CD4-positive, alpha-beta T cell treated with Interleukin-1 beta for 1 hour (primary cell): ENCODE results near the gene PRSS27.
"Not testable (repeated sequence)": the region's sequence is repeated elsewhere in the genome, so short reads cannot be mapped to it uniquely, and the experiment has no call there.

Experiments used
- DNase-seq, 2 donors: peaks; one replicate each; pipeline ENCODE4 v3.0.0-alpha.2; 2020 to 2022

Gene PRSS27

DNA sequence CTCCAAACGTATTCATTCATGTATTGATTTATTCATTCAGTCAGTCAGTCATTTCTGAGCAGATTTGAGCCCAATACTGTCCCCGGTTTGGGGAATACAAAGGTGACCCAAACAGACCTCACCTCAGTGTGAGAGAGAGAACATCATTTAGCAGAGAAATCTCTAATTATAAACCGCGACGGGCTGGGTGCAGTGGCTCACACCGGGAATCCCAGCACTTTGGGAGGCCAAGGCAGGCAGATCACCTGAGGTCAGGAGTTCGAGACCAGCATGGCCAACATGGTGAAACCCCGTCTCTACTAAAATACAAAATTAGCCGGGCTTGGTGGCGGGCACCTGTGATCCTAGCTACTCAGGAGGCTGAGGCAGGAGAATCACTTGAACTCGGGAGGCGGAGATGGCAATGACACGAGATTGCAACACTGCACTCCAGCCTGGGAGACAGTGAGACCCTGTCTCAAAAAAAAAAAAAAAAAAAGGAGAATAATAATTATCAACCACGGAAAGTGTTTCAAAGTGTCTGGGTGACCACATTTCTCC is 1.7 kb upstream of the PRSS27 start:
- DNase-seq = not testable (repeated sequence)

DNA sequence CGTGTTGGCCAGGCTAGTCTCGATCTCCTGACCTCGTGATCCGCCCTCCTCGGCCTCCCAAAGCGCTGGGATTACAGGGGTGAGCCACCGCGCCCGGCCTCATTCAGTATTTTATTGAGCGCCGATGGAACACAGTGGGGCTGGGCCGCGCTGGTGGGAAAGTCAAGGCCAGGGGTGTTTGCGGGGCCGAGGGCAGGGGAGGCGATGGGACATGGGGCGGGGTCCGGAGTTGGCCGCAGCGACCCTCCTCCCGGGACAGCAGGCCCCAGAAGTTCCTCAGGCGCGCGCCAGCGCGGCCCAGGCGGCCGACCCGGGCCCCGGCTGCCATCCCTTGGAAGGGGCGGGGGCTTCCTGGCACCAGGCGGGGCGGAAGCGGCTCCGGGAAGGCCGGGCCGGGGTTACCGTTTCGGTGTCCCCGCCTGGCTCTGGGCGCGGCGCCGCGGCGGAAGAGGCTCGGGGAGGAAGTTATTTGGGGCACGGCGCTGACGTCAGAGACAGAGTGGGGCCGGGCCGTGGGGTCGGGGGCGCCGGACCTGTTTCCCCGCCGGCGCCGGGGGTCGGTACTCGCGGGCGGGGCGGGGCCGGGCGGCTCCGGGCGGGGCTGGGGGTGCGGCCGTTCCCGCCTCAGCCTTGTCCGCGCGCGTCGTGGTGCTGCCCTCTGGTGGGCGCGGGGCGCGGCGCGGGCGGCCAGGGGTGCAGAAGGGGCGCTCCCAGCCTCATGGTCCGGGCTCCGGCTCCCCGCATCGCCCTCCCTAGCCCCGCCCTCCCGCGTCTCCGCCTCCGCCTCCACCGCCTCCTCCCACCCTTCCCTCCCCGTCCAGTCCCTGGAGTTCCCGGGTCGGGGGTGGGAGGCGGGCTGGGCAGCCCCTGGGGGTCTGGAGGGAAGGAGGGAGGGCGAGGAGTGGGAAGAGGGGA is 952 bp upstream of the PRSS27 start:
- DNase-seq = peak; percentile 90

DNA sequence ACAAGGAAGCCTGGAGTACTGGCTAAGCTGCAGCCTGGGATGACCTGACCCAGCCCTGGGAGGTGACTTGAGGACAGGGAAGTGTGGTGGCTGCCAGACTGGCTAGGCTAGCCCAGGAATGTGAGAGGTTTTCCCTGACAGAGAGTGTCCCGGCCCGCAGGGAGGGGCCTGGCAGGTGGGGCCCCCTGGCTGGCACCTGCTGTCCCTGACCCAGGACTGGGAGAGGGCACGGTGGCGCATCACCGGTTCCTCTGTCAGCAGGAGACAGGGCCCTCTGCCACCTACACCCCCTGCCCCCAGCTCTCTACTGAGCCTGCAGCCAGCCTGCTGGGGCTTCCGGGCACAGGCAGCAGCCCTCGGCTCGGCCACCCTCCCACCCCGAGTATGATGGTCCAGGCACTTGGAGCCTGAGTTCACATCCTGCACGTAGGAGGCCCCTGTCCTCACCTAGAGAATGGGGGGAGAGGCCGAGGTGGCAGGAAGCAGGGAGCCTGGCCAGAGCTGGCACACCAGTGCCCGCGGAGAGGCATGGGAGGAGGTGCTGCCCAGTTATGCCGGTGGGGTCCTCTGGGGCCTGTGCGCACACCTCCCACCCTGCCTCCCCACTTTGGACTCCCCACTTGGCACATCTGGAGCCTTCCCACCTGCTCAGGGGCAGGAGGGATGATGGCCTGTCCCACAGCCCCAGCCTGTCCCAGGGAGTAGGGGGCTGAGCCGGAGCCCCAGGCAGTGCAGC is 528 bp downstream of the PRSS27 start:
- no peak for DNase-seq

DNA sequence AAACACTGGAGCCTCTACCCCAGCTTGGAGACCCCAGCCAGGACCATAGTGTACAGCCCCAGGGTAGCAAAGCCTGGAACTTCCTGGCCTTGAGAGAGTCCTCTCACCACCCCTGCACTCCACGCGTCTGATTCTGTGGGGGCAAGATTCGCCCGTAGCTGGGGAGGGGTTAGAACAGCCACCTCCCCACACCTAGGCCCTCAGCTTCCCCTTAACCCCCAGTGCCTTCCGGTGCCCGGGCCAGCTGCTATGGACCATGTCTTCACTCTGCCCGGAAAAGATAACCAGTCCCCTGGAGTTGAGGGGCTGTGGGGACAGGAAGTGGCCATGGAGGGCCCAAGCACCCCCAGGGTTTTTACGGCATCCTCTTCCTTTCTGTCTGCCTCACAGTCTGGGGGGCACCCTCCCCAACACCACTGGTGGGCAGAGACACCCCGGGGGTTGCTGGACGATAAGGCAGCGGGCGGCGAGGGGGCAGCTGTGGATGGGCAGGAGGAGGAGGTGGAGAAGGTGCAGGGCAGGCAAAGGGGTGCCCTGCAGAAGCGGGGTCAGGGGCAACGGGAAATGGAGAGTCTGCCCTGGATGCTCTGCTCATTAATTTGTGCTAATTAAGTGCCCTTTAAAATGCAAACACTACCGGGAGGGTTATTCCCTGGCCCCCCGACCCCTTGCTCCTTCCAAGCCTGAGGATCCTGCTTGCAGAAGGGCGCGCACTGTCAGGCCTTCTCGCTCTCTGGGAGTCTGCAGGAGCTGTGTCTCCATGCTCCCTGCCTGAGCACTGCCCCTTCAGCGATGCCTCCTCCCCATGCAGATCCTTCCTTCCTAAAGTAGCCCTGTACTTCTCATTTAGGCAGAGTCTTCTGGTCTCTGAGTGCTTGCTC is 2.4 kb downstream of the PRSS27 start:
- no peak for DNase-seq

DNA sequence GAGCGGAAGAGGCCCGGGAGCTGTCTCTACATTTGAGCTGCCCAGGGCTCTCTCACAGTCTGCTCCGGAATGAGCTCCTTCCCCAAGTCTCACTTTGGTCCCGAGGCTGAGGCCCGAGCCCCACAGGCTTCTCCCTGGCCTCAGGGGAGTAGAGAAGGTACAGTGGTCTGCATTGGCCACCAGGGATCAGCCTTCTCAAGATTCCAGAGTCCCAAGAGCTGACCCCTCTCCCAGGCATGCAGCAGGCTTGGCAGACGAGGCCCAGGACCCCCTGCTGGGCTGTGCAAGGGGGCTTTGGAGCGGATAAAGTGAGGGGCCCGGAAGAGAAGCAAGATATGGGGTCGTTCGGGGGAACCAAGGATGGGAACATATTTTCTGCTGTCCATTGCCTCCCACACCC is 3.1 kb downstream of the PRSS27 start:
- DNase-seq = no peak

DNA sequence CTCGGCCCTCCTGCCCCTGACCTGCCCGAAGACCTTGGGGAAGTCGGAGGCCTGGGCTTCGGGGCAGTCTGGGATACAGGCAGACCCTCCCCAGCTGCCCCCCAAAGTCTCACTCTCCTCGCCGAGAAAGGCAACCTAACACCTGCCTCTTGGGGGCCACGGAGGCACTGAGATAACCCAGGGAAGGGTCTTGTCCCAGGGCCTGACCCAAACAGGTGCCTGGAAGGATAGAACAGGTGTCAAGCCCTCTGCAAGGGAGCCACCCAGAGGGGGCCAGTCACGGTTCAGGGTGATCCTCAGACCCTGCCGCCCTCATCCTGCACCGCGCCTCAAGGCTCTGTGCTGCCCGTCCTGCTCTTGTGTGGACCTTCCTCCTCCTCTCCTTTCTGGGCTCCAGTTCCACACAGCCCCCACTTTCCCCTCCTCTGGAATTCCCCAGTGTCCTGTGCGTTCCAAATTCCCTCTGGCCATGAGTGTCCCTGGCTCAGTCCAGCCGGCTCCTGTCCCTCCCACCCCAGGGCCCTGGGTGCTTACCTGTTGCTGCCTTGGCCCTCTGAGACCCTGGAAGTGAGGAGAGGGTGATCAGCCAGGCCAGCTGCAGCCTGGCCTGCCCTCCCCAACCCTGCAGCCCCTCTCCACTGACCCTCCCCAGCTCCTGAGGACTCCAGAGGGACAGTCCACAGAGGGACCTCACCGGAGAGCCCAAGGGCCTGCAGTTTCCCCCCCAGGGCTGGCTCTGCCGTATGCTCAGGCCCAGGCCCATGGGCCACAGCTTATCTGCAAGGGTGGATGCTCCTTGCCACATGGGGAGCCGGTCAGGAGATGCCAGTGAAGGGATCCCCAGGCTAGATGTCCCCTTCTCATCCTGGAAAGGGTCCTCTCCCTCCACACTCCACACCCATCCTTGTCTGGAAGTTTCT is 3.8 kb downstream of the PRSS27 start:
- DNase-seq = no peak

DNA sequence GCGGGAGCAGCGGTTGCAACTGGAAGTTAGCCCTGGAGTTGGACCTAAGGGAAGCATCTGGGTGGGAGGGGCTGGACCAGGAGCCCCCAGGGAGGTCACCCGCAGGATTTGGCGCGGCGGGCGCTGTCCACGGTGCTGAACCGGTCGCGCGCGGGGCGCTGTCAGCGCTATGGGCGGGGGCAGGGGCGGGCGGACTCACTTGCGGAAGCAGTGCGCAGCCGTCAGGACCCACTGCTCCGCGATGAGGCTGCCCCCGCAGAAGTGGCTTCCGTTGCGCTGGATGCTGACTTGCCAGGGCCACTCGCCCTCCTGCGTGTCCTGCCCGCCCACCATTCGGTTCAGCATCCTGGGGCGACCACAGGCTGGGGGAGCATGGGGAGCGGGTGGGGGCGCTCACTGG is 4.5 kb downstream of the PRSS27 start:
- DNase-seq = peak; percentile 80 to 84

DNA sequence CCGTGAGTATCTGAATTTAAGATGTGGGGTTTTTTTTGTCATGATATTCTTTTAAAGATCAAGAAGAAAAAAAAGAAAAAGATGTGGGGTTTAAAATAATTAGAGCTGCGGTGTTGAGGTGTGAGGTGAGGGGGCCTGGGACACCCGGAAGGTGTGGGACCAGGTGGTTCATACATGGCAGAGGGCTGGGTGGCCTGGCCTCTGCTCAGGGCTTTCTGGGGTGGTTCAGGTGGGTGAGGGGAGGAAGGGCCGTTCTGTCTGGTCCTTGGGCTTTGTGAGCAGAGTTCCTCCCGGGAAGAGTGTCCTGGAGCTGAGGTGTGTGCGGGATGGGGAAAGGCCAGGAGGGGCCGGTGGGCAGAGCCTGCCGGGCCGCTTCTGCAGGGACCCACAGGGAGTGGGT is 5.0 kb downstream of the PRSS27 start:
- DNase-seq = no peak

DNA sequence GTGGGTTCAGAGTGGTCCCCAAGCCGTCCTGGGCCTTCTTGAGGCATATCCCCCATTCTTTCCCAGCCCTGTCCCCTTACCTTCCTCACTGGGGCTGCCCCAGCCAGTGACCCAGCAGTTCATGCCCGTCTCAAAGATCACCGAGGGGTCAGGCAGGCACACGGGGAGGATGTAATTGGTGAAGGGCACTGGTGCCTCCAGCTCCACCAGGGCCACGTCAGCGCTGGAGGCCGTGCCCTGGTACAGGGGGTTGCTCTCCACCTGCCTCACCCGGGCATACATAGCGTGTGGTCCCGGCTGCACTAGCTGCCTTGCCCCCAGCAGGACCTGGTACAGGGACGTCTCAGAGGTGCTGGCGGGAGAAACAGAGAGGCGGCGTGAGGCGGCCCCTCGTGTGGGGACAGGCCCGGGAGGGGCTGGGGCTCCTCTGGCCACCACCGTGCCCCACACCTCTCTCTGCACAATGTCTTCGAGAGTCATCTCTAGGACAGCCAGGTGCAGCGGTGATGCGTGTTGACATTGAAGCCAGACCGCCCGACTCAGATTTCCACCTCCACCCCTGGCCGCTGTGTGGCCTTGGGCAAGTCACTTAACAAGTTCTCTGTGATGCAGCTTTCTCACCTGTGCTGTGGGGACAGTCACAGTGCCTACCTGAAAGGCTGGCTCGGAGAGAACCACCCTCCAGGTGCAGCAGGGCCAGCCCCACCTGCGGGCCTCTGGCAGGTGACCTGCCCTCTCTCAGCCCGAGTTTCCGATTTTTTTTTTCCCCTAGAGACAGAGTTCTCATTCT is 5.8 kb downstream of the PRSS27 start:
- no peak for DNase-seq

DNA sequence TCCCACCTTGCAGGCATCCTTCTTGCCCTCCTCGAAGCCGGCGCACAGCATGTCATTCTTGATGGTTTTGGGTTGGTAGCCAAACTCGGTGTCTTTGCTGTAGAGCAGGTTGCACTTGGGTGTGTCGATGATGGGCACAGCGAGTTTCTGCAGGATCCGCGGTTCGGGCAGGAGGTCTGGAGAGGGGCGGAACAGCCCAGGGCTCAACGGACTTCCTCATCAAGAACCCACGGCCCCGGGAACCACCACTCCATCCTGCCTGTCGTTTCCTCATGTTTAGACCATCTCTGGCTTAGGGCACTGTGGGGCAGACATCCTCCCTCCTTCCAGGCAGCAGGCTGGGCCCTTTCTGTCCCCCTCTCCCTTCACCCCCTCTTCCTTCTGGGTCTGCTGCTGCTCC is 6.5 kb downstream of the PRSS27 start:
- no peak for DNase-seq

DNA sequence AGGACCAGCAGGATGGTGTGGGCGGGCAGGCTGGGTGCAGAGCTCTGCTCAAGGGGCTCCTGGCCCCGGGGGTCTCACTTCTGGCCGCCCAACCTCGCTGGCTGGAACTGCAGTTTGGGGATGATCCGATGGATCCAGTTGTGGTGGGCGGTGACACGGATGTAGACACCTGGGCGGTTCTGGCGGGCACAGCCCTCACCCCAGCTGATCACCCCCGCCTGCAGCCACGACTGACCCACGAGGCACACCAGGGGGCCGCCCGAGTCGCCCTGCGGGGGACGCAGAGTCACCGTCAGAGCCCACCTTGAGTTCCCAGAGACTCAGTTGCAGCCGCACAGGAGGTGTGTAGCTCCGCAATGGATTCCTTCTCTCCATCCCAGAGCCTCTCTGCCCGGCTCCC is 7.5 kb downstream of the PRSS27 start:
- DNase-seq = no peak

DNA sequence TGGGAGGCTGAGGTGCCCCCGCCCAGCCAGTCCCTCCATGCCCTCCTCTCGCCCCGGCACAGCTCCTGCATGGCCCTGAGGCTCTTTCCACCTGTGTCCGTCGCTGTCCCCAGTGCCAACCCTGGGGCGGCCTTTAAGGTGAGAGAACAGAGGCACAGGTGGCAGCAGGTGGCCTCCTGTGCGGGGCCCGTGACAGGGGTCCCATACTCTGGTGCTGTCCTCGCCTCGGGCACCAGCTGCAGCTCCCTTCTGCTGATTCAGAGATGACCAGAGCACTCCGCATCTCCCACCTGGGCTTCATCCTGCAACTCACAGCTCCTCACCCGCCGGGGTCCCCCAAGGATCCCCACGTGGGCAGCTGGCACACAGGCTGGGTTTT is 8.0 kb downstream of the PRSS27 start:
- DNase-seq = no peak

DNA sequence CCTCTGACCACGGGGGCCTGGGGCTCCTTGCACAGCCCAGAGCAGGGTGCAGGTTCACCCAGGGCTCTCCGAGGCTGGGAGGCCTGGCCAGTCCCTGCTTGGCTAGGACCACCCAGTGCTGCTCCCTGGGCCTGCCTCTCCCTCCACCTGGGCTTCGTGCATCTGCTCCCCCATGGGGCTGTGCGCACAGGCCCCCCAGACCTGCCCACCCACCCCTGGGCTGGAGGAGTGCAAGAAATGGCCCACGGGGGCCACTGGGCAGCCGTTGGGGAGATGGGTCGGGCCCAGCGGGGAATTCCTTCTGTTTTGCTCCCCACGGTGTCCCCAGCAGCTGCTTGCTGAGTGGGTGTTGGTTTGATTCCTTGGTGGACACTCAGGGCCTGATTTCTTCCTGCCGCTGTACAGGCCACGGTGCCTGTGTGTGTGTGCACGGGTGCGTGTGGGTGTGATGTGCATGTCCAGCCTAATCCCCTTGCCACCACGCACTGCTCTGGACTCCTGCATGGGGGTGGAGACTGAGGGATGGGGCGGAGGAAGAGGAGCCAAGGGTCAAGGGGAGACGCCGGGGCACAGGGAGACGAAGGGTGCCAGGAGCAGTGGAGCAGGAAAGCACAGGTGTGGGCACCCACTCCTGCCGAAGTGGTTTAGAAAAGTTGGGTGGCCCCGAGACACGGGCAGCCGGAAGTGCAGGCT is 8.5 kb downstream of the PRSS27 start:
- DNase-seq = no peak

DNA sequence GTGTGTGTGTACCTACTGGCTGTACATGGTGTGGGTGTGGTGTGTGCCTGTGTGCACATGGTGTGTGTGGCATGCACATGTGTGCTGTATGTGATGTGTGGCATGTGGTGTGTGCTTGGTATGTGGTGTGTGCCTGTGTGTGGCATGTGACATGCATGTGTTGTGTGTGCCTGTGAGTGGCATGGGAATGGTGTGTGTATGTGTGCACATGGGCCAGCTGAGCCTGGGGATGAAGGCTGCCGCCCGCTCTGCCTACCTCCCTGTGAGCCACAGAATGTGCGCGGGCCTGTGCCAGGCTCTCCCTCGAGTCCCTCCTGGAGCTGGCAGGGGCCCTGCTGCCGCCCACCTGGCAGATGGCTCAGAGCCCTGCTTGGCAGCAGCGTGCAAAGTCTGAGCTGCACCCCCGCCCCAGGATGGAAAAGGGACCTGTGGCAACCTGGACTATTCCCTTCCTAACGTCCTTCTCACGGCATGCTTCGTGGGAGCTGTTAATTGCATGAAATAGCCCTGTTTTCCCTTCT is 9.3 kb downstream of the PRSS27 start:
- DNase-seq = no peak

DNA sequence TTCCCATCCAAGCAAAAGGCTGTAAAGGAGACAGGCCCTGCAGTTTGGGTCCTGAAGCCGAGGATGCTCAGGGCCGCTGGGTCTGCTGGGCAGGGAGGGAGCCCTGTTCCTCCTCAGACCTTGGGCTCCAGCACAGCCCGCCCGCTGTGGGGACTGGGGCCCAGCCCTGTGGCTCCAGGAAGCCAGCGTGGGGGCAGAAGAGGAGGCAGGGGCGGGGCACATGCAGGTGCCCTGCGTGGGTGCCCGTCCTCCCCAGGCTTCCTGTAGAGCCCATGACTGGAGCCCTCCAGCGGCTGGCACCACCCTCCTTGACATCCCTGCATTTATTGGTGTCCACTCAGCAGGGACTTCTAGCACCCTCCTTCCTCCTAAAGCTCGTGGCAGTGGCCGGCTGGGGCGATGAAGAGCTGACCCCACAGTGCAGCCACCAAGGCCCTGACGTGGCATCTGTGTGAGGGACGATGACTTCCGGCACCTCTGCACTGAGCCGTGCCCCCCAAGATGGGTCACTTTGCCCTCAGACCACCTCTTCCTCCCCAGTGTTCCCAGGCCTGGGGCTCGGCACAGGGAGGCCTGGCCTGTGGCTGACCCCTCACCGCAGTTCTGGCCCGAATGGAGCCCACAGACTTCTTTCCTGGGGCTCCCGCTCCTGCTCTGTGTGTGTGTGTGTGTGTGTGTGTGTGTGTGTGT is 9.9 kb downstream of the PRSS27 start:
- DNase-seq = no peak

DNA sequence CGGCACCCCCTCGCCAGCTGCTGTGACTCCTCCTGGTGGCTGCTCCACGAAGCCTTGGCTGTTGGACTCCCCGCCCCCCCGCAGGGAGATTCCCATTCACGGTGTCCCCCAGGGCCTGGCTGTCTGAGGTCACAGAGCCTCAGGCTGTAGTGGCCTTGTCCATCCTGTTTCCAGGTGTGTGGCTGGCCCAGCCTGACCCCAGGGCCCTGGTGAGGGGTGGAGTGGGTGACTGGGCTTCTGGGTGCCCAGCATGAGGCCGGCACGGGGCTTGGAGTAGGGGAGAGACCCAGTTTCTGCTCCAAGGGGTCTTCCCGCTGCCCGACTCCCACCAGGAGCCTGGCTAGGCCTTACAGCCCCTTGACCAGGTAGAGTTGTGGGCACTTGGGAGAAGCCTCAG is 10.4 kb downstream of the PRSS27 start:
- no peak for DNase-seq

DNA sequence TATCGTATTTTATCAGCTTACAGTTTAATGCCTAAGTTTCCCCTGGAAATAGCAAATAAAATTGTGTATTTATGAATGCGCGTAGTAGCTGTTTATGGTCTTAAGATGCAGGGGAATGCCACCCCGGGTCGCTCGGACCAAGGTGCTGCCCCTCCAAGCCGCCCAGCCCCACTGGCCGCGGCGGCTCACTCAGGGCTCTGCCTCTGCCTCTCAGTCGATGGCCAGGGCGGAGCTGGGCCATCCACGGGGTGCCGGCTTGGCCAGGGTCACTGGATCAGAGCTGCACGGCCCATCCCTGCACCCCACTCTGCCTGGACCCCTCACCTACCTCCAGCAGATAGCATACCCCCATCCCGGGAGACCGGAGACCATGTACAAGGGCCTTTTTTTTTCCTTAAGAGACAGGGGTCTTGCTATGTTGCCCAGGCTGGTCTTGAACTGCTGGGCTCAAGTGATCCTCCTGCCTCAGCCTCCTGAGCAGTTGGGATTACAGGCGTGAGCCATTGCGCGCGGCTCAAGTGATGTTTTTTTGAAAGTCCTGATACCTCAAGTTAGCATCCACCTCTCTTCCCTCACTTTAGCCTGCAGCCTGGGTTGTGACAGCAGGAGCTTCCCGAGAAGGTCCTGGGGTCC is 11.0 kb downstream of the PRSS27 start:
- DNase-seq = no peak

DNA sequence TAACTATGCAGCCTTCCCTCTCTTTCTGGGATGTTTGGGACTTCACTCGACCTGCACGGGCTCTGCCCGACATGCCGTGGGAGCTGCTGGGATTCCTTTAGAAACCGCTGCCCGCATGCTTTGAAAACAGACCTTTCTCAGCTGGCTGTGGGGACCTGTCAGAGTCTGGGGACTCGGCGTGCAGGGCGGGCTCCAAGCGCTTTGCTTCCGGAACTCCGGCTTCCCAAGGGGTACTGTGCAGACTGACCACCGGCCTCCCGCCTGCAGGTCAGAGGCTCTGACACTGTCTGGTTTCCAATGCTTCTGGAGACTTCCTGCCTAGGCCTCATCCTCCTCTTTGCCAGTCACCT is 11.8 kb downstream of the PRSS27 start:
- DNase-seq = no peak
